ENCODE measurements around the gene C1orf210.

C1orf210 gene

DNA sequence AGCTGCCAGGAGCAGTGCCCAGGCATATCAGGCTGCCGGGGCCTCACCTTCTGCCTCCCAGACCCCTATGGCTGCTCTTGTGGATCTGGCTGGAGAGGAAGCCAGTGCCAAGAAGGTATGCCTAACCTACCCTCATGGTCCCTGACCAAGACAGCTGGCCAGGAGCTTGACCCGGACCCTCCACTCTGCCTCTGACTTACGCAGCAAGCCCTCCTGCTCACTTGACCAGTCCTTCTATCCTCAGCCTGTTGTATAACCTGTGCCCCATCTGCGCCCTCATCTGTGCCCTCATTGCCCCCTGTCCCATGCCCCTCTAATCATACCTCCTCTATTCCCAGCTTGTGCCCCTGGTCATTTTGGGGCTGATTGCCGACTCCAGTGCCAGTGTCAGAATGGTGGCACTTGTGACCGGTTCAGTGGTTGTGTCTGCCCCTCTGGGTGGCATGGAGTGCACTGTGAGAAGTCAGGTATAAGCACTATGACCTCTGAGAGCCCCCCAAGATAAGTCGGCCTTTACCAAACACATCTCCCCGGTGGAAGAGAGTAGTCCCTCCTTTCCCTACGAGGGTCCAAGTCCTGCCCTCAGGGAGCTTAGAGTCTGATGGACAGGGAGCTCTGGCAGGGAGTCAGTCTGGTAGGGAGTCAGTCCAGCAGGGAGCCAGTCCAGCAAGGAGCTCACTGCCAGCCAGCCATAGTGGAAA lies 22.2 kb upstream of the C1orf210 start:
- Histone ChIP-seq H3K27ac (no peak overlapping the region), H3K36me3 (ENCODE audit: insufficient read depth, low read length) (no peaks in the 10 kb centered on the region), H3K4me3 (no peak overlapping the region), H3K9ac (ENCODE audit: insufficient read length) (no peak overlapping the region), H3K9me3 (ENCODE audit: low read depth, low read length) (no peaks in the 10 kb centered on the region)
- no peak for DNase-seq (ENCODE audit: low read depth, low spot score)
- no peak for TF ChIP-seq POLR2AphosphoS5 (IDR thresholded peaks at IDR 0.05; ENCODE audit: borderline replicate concordance, low read depth, low read length)
- no peak for TF ChIP-seq FOXP2 (optimal IDR thresholded peaks at IDR 0.05; ENCODE audit: control extremely low read depth, extremely low read length, insufficient read depth)
- no peak for TF ChIP-seq EZH2 (IDR thresholded peaks at IDR 0.05)

DNA sequence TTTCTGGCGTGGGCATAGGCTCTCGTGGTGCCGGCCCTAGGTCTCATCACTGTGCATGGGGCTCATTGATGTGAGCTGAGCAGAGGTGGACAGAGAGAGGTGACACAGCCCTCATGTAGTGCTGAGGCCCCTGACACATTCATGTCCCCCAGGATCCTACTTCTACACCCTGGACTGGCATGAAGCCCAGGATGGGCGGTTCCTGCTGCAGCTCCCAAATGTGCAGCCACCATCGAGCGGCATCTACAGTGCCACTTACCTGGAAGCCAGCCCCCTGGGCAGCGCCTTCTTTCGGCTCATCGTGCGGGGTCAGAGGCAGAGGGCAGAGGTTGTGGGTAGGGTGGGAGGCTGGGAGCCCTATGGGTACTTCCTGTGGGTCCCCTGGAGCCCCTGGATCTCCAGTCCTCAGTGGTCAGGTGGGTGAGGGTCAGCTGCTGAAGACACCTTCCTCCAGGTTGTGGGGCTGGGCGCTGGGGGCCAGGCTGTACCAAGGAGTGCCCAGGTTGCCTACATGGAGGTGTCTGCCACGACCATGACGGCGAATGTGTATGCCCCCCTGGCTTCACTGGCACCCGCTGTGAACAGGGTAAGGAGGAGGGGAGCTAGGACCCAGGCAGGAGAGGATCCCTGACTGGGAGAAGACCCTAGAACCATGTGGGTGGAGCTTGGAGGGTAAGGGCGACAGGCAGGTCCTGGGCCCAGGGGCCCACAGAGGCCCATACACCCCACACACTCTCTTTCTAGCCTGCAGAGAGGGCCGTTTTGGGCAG lies 21.5 kb upstream of the C1orf210 start:
- H3K9ac ChIP-seq (ENCODE audit: insufficient read length), result no peak overlapping the region
- DNase-seq (ENCODE audit: low read depth, low spot score), result no peak
- H3K9me3 ChIP-seq (ENCODE audit: low read depth, low read length), result no peaks in the 10 kb centered on the region
- no peak overlapping the region for H3K27ac ChIP-seq
- no peak overlapping the region for H3K4me3 ChIP-seq
- no peak for TF ChIP-seq FOXP2 (optimal IDR thresholded peaks at IDR 0.05; ENCODE audit: control extremely low read depth, extremely low read length, insufficient read depth)
- TF ChIP-seq EZH2 (IDR thresholded peaks at IDR 0.05), result no peak
- TF ChIP-seq POLR2AphosphoS5 (IDR thresholded peaks at IDR 0.05; ENCODE audit: borderline replicate concordance, low read depth, low read length), result no peak
- no peaks in the 10 kb centered on the region for H3K36me3 ChIP-seq (ENCODE audit: insufficient read depth, low read length)

DNA sequence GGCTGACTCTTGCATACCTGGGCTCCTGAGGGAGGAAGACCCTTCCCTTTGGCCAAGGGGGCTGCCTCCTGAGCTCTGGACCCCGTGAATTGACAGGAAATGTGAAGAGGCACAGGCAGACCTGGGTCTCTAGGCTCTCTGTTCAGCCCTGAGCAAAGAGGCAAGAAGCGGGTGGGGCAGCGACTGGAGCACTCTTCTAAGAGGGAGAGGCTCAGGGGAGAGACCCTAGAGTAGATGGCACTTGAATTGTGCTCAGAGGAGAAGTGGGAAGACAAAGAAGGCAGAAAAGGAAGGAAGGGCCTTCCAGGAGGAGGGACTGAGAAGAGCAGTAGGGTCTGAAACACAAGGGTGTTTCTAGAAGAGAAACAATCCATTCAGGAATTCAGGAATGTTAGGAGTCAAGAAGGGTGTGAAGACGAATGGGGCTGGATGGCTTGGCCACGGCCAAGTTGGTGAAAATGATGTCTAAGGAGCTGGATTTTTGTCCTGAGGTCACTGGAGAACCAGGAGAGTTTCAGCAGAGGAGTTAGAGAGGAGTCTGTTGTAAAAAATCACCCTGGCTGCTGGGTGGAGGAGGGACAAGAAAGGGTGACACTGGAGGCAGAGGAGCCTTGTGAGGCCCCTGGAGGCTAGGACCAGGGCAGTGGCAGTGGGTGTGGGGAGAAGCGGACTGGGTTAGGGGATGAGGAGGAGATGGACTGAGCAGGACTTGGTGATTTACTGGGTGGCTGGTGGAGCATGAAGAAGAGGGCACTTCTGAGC lies 20.7 kb upstream of the C1orf210 start:
- Histone ChIP-seq H3K27ac (no peak overlapping the region), H3K4me3 (no peak overlapping the region), H3K9ac (ENCODE audit: insufficient read length) (no peak overlapping the region), H3K9me3 (ENCODE audit: low read depth, low read length) (no peaks in the 10 kb centered on the region), H3K36me3 (ENCODE audit: insufficient read depth, low read length) (no peaks in the 10 kb centered on the region)
- TF ChIP-seq EZH2 (IDR thresholded peaks at IDR 0.05), result no peak
- no peak for TF ChIP-seq FOXP2 (optimal IDR thresholded peaks at IDR 0.05; ENCODE audit: control extremely low read depth, extremely low read length, insufficient read depth)
- no peak for TF ChIP-seq POLR2AphosphoS5 (IDR thresholded peaks at IDR 0.05; ENCODE audit: borderline replicate concordance, low read depth, low read length)
- DNase-seq (ENCODE audit: low read depth, low spot score), result no peak

DNA sequence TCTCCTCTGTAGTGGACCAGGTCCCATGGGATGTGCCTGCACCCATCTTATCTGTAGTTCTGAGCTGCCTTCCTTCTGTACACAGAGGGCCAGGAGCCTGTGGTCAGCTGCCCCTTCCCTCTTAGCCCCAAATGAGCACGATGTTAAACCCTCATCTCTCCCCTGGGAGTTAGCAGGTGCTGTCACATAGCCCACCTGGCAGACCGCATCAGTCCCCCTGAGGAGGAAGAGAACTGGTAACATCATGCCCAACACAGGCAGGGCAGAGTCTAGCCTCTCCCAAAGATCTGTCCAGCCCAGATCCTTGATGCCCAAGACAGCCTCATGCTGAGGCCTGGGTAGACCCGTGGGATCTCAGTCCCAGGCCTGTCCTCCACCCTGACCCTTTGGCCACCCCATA lies 20.1 kb upstream of the C1orf210 start:
- H3K36me3 ChIP-seq (ENCODE audit: insufficient read depth, low read length), result no peaks in the 10 kb centered on the region
- H3K9ac ChIP-seq (ENCODE audit: insufficient read length), result no peak overlapping the region
- no peak for DNase-seq (ENCODE audit: low read depth, low spot score)
- no peak overlapping the region for H3K27ac ChIP-seq
- no peak for TF ChIP-seq FOXP2 (optimal IDR thresholded peaks at IDR 0.05; ENCODE audit: control extremely low read depth, extremely low read length, insufficient read depth)
- TF ChIP-seq POLR2AphosphoS5 (IDR thresholded peaks at IDR 0.05; ENCODE audit: borderline replicate concordance, low read depth, low read length), result no peak
- no peak for TF ChIP-seq EZH2 (IDR thresholded peaks at IDR 0.05)
- no peak overlapping the region for H3K4me3 ChIP-seq
- H3K9me3 ChIP-seq (ENCODE audit: low read depth, low read length), result no peaks in the 10 kb centered on the region

DNA sequence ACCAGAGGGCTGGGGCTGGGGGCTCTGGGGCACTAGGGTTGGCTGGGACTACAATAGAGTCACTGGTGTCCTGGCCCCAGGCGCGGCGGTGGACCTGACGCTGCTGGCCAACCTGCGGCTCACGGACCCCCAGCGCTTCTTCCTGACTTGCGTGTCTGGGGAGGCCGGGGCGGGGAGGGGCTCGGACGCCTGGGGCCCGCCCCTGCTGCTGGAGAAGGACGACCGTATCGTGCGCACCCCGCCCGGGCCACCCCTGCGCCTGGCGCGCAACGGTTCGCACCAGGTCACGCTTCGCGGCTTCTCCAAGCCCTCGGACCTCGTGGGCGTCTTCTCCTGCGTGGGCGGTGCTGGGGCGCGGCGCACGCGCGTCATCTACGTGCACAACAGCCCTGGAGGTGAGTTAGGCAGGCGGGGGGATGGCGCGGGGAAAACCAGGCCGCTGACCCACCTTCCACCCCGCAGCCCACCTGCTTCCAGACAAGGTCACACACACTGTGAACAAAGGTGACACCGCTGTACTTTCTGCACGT lies 19.5 kb upstream of the C1orf210 start:
- Histone ChIP-seq H3K4me3 (no peak overlapping the region), H3K9ac (ENCODE audit: insufficient read length) (no peak overlapping the region), H3K27ac (no peak overlapping the region), H3K9me3 (ENCODE audit: low read depth, low read length) (no peaks in the 10 kb centered on the region), H3K36me3 (ENCODE audit: insufficient read depth, low read length) (no peaks in the 10 kb centered on the region)
- TF ChIP-seq EZH2 (IDR thresholded peaks at IDR 0.05), result no peak
- TF ChIP-seq FOXP2 (optimal IDR thresholded peaks at IDR 0.05; ENCODE audit: control extremely low read depth, extremely low read length, insufficient read depth), result no peak
- TF ChIP-seq POLR2AphosphoS5 (IDR thresholded peaks at IDR 0.05; ENCODE audit: borderline replicate concordance, low read depth, low read length), result no peak
- no peak for DNase-seq (ENCODE audit: low read depth, low spot score)

DNA sequence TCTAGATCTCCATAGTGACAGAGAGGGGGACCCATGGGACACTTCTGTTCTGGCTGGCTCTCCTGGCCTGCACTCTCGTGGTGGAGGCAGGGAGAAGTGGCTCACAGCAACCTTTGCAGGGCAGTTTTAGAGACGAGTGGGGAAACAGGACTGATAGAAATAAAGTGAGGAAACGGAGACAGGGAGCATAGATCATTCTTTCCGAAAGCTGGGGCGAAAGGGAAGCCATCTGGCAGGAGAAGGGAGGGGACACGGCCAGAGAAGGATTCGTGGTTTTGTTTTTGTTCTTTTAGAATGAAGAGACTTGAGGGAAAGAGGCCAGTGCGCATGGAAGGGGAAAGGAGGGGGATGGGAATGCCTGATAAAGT lies 18.9 kb upstream of the C1orf210 start:
- no peak for TF ChIP-seq FOXP2 (optimal IDR thresholded peaks at IDR 0.05; ENCODE audit: control extremely low read depth, extremely low read length, insufficient read depth)
- TF ChIP-seq POLR2AphosphoS5 (IDR thresholded peaks at IDR 0.05; ENCODE audit: borderline replicate concordance, low read depth, low read length), result no peak
- TF ChIP-seq EZH2 (IDR thresholded peaks at IDR 0.05), result no peak
- H3K9me3 ChIP-seq (ENCODE audit: low read depth, low read length), result no peaks in the 10 kb centered on the region
- DNase-seq (ENCODE audit: low read depth, low spot score), result no peak

DNA sequence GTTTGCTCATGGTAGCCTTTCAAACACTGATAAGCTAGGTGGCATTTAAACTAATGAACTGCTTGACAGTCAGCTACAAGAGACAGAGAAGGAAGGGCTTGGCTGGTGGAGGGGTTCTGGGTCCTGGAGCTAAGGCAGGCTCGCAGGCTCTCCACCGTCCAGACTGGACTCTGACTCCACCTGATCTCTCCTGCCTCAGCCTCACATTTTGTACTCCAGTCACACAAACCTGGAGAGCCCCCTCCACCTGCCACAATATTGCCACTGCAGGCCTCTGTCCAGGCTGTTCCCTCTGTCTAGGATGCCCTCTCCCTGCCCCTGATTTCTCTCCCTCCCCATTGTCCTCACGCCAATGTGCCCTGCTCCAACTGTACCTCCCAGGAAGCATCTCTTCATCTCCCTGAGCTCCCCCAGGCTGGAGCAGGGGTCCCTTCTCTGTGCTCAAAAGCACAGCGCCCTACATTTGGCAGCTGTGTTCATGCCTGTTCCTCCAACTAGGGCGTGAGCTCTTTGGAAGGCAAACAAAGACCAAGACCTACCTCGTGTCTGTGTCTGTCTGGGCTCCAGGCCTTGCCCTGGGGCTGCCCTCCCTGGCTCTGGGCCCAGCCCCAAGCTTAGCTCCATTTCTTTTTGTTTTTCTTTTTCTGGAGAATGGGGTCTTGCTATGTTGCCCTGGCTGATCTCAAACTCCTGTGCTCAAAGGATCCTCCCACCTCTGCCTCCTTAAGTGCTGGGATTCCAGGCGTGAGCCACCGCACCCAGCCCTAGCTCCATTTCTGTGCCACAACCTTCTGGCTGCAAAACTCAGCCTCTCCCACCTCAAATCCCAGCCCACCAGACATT lies 18.3 kb upstream of the C1orf210 start:
- Histone ChIP-seq H3K27ac (no peak overlapping the region), H3K9me3 (ENCODE audit: low read depth, low read length) (no peaks in the 10 kb centered on the region), H3K9ac (ENCODE audit: insufficient read length) (no peak overlapping the region), H3K36me3 (ENCODE audit: insufficient read depth, low read length) (no peaks in the 10 kb centered on the region), H3K4me3 (no peak overlapping the region)
- no peak for TF ChIP-seq FOXP2 (optimal IDR thresholded peaks at IDR 0.05; ENCODE audit: control extremely low read depth, extremely low read length, insufficient read depth)
- no peak for TF ChIP-seq POLR2AphosphoS5 (IDR thresholded peaks at IDR 0.05; ENCODE audit: borderline replicate concordance, low read depth, low read length)
- no peak for TF ChIP-seq EZH2 (IDR thresholded peaks at IDR 0.05)
- no peak for DNase-seq (ENCODE audit: low read depth, low spot score)

More for the DNA sequence above, 18.9 kb upstream of the C1orf210 start:
- Histone ChIP-seq H3K4me3 (no peak overlapping the region), H3K9ac (ENCODE audit: insufficient read length) (no peak overlapping the region), H3K36me3 (ENCODE audit: insufficient read depth, low read length) (no peaks in the 10 kb centered on the region), H3K27ac (no peak overlapping the region)

Data from SK-N-MC (cell line).